ENCODE measurements around the gene NLGN2. TPM values are rescaled to one million over a fixed set of nuclear protein-coding genes. Genes with fewer than 3 reads are reported as not detected.

NLGN2 gene
- total RNA-seq, 2 experiments from 2014 or later: 7.6 to 8.4 TPM

DNA sequence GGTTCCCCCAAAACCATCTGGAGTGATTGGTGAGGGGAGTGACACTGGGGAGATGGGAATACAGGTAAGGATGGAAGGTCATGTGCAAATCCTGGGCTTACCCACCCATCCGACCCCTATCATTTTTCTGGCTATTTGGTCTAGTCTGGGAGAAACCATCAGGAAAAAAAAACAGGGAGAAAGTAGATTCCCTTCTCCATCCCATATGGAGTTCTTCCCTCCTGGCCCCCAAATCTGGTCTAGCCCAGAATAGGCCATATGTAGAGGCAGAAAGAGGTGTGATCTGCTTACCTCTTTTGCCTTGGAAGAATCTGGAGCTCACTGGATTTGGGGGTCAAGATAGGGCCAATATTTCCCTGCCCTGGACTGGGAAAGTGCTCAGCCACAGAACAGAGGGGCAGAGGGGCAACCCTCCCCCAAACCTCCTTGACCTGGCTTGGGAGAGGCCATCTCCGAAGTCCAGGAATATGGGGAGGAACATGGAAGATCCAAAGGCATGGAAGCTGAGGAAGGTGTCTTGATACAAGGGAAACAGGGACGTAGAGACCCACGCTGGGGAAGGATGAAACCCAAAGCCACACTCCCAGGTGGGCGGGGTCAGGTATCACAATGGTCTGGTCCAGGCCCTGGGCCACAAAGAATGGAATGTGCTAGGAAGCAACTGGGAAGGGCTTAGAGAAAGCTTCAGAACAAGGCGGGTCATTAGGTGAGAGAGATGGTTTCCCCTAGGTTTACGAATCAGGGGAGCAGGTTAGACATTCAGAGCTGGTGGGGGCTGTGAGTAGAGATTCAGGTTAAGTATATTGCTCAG, 53.4 kb downstream of the NLGN2 start:
- H3K9me3 ChIP-seq (ENCODE audit: control insufficient read depth in 1 of 2, insufficient read depth in 1 of 2, low read length in 2 of 2): no peaks in the 10 kb centered on the region
- H3K27ac Mint-ChIP-seq: peak overlapping the region; percentile 12
- no peak for DNase-seq
- H3K4me3 Mint-ChIP-seq: no peak overlapping the region
- H3K27me3 Mint-ChIP-seq: no peaks in the 10 kb centered on the region
- H3K36me3 ChIP-seq (ENCODE audit: insufficient read depth, low read length): peaks cover 35% of the 10 kb centered on the region
- ChIA-PET POLR2A (interaction anchor here (1.8 to 12.5 kb wide), 3 partner anchors 17 to 123 kb away, joined by 5 to 137 read pairs (median 6); partner anchors contain the start of genes MPDU1, SLC35G6, TMEM102 and ZBTB4), CTCF (no interaction called here)
- peaks cover 17% of the 10 kb centered on the region for H3K4me1 Mint-ChIP-seq (ENCODE audit: low read depth)
- peaks cover 28% of the 10 kb centered on the region for H3K36me3 Mint-ChIP-seq (ENCODE audit: low read depth)
- H3K4me3 ChIP-seq (ENCODE audit: low read length): no peak overlapping the region
- TF ChIP-seq, protein P1, sequence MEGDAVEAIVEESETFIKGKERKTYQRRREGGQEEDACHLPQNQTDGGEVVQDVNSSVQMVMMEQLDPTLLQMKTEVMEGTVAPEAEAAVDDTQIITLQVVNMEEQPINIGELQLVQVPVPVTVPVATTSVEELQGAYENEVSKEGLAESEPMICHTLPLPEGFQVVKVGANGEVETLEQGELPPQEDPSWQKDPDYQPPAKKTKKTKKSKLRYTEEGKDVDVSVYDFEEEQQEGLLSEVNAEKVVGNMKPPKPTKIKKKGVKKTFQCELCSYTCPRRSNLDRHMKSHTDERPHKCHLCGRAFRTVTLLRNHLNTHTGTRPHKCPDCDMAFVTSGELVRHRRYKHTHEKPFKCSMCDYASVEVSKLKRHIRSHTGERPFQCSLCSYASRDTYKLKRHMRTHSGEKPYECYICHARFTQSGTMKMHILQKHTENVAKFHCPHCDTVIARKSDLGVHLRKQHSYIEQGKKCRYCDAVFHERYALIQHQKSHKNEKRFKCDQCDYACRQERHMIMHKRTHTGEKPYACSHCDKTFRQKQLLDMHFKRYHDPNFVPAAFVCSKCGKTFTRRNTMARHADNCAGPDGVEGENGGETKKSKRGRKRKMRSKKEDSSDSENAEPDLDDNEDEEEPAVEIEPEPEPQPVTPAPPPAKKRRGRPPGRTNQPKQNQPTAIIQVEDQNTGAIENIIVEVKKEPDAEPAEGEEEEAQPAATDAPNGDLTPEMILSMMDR (IDR thresholded peaks at IDR 0.05): no peak
- no peaks in the 10 kb centered on the region for H3K27me3 ChIP-seq (ENCODE audit: control insufficient read depth in 1 of 2, insufficient read depth in 2 of 2, low read length in 2 of 2)
- H3K27ac ChIP-seq (ENCODE audit: low read depth in 1 of 2, low read length in 2 of 2): no peak overlapping the region
- H3K9me3 Mint-ChIP-seq: no peaks in the 10 kb centered on the region
- no peak for ATAC-seq (ENCODE audit: poor library complexity)
- H3K4me1 ChIP-seq (ENCODE audit: insufficient read depth, low read length): peaks cover 9% of the 10 kb centered on the region
- intact Hi-C loops (cut with DNase I, micrococcal nuclease): loop anchor here in 1 of 2 experiments (2.0 kb wide), 1 partner anchor 16 kb away; no protein-coding TSS in a partner anchor

DNA sequence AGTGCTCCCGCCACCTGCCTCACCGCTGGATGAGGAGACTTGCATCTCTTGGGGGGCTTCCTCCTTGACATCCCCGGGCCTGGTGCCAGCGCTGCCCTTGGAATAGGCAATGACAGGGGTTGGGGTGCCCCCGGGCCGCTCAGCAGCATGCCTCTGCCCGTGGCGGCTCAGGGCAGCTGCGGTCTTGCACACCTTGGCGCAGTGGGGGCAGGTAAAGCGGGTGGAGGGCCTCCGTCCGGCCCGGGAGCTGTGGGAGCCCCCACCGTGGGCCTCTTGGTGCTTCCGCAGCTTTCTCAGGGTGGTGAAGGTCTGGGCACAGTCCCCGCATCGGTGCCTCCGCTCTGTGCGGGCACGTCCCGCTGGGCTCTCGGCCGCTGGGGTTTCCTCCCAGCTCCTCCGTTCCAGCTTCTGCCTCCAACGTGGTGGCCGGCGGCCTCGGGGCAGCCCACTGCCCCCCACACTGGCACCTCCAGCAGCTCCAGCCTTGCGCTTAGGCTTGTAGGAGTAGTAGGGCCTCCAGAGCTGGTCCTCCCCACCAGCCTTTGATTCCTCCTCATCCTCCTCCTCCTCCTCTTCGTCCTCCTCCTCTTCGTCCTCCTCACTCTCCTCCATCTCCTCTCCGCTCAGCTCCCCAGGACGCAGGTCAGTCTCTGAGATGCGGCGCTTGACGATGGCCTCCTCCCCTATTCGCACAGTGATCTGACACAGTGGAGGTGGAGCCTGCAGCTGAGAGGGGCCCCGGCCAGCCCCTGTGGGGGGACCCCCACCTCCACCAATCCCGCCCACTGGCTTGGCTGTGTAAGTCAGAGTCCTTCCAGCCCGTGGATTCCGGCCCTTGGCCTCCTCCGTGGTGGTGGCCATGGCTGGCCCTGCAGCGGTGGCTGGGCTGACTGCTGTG, 55.1 kb downstream of the NLGN2 start:
- Histone ChIP-seq H3K4me1 (ENCODE audit: insufficient read depth, low read length) (peaks cover 1% of the 10 kb centered on the region), H3K27me3 (ENCODE audit: control insufficient read depth in 1 of 2, insufficient read depth in 2 of 2, low read length in 2 of 2) (no peaks in the 10 kb centered on the region), H3K27ac (ENCODE audit: low read depth in 1 of 2, low read length in 2 of 2) (no peak overlapping the region), H3K9me3 (ENCODE audit: control insufficient read depth in 1 of 2, insufficient read depth in 1 of 2, low read length in 2 of 2) (no peaks in the 10 kb centered on the region), H3K4me3 (ENCODE audit: low read length) (no peak overlapping the region), H3K36me3 (ENCODE audit: insufficient read depth, low read length) (peaks cover 36% of the 10 kb centered on the region)
- Mint-ChIP-seq H3K4me1 (ENCODE audit: low read depth) (peaks cover under 1% of the 10 kb centered on the region), H3K9me3 (no peaks in the 10 kb centered on the region), H3K27me3 (no peaks in the 10 kb centered on the region), H3K36me3 (ENCODE audit: low read depth) (peaks cover 45% of the 10 kb centered on the region), H3K4me3 (no peak overlapping the region), H3K27ac (no peak overlapping the region)
- ChIA-PET POLR2A (interaction anchor here (12.5 kb wide), 1 partner anchor 16 kb away, joined by 137 read pairs; the partner anchor contains the start of genes SLC35G6 and ZBTB4), CTCF (interaction anchor here (0.9 kb wide), 1 partner anchor 26 kb away, joined by 4 read pairs; no protein-coding TSS in a partner anchor)
- TF ChIP-seq, protein P1 (IDR thresholded peaks at IDR 0.05): no peak
- no peak for ATAC-seq (ENCODE audit: poor library complexity)
- intact Hi-C loops (cut with DNase I, micrococcal nuclease): no loop called here
- peak in 1 of 14 experiments; percentile 19 for DNase-seq

GRCh38 chr17:7463372-7463846, 55.8 kb downstream of the NLGN2 start:
- ChIA-PET POLR2A (interaction anchor here (12.5 kb wide), 1 partner anchor 15 kb away, joined by 137 read pairs; the partner anchor contains the start of genes SLC35G6 and ZBTB4), CTCF (no interaction called here)
- Mint-ChIP-seq H3K4me1 (ENCODE audit: low read depth) (no peaks in the 10 kb centered on the region), H3K9me3 (no peaks in the 10 kb centered on the region), H3K36me3 (ENCODE audit: low read depth) (peaks cover 46% of the 10 kb centered on the region), H3K27me3 (no peaks in the 10 kb centered on the region), H3K27ac (peak overlapping the region; percentile 12), H3K4me3 (no peak overlapping the region)
- ATAC-seq (ENCODE audit: poor library complexity): no peak
- no peaks in the 10 kb centered on the region for H3K27me3 ChIP-seq (ENCODE audit: control insufficient read depth in 1 of 2, insufficient read depth in 2 of 2, low read length in 2 of 2)
- H3K4me3 ChIP-seq (ENCODE audit: low read length): no peak overlapping the region
- H3K9me3 ChIP-seq (ENCODE audit: control insufficient read depth in 1 of 2, insufficient read depth in 1 of 2, low read length in 2 of 2): no peaks in the 10 kb centered on the region
- intact Hi-C loops (cut with DNase I, micrococcal nuclease): no loop called here
- TF ChIP-seq, protein P1 (IDR thresholded peaks at IDR 0.05): no peak
- DNase-seq: no peak
- H3K27ac ChIP-seq (ENCODE audit: low read depth in 1 of 2, low read length in 2 of 2): no peak overlapping the region
- H3K4me1 ChIP-seq (ENCODE audit: insufficient read depth, low read length): peaks cover 4% of the 10 kb centered on the region
- peaks cover 38% of the 10 kb centered on the region for H3K36me3 ChIP-seq (ENCODE audit: insufficient read depth, low read length)

All from CD4-positive, alpha-beta T cell (primary cell).